ENCODE measurements around the gene NRXN3. TPM values are rescaled to one million over a fixed set of nuclear protein-coding genes. Genes with fewer than 3 reads are reported as not detected.
A peak's percentile ranks its signal among the peaks of the same experiment; 100 is the strongest.

NRXN3 gene
- total RNA-seq, 3 donors from 2014 or later = 2.1 to 27.3 (median 2.6) TPM

DNA sequence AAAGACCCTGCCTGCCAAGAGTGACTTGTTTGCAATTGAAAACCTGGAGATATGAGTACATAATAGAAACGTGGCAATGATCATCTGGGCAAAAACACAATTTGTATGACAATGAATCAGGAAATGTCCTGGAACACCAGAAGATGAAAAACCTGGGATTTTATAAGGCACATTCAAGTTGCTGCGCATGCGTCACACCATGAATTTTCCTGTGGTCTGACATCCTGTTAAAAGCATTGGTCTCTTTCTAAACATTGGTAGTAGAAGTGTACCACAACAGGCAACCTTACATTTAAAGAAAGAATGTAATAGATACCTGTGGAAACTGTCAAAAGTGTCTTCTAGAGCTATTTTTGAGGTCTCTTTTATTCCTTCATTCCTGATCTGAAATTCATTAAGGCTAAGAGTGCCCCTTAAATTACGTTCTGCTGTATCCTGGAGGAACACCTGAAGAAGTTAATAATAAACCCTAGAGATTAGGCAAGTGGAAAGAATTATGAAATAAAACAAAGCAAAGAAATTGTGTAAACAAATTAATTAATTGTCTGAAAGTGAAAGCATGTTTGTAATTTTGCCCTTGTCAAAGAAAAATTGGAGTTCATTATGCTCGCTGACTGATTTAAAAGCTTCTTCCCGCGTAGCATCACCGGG is 1364.7 kb downstream of the NRXN3 start:
- TF ChIP-seq, protein P1, sequence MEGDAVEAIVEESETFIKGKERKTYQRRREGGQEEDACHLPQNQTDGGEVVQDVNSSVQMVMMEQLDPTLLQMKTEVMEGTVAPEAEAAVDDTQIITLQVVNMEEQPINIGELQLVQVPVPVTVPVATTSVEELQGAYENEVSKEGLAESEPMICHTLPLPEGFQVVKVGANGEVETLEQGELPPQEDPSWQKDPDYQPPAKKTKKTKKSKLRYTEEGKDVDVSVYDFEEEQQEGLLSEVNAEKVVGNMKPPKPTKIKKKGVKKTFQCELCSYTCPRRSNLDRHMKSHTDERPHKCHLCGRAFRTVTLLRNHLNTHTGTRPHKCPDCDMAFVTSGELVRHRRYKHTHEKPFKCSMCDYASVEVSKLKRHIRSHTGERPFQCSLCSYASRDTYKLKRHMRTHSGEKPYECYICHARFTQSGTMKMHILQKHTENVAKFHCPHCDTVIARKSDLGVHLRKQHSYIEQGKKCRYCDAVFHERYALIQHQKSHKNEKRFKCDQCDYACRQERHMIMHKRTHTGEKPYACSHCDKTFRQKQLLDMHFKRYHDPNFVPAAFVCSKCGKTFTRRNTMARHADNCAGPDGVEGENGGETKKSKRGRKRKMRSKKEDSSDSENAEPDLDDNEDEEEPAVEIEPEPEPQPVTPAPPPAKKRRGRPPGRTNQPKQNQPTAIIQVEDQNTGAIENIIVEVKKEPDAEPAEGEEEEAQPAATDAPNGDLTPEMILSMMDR (IDR thresholded peaks at IDR 0.05) = no peak
- Histone ChIP-seq H3K9me3 (no peaks in the 10 kb centered on the region), H3K36me3 (ENCODE audit: low read depth) (no peaks in the 10 kb centered on the region), H3K4me1 (ENCODE audit: low read depth) (no peaks in the 10 kb centered on the region), H3K4me3 (no peak overlapping the region)
- no peak for ATAC-seq
- no peak for DNase-seq
- intact Hi-C loops (cut with DNase I, micrococcal nuclease) = no loop called here

DNA sequence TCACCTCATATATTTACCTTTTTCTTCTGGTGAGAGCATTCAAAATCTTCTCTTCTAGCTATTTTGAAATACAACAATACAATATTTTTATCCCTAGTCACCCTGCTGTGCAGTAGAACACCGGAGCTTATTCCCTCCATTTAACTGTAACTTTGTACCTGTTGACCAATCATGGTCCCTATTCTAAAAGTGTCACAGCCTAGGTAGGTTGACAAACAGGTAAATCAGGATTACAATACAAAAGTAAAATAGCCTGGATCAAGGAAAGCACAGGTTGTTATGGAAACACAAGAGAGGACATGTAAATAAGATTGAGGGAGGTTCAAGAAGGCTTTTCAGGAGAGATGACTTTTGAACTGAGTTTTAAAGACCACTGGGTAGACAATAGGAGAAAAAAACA is 1370.2 kb downstream of the NRXN3 start:
- no peak overlapping the region for H3K4me3 ChIP-seq
- DNase-seq (no peak), ATAC-seq (no peak)
- TF ChIP-seq, protein P1 (IDR thresholded peaks at IDR 0.05) = no peak
- H3K9me3 ChIP-seq = no peaks in the 10 kb centered on the region
- intact Hi-C loops (cut with DNase I, micrococcal nuclease) = no loop called here
- H3K4me1 ChIP-seq (ENCODE audit: low read depth) = no peaks in the 10 kb centered on the region
- H3K36me3 ChIP-seq (ENCODE audit: low read depth) = no peaks in the 10 kb centered on the region

DNA sequence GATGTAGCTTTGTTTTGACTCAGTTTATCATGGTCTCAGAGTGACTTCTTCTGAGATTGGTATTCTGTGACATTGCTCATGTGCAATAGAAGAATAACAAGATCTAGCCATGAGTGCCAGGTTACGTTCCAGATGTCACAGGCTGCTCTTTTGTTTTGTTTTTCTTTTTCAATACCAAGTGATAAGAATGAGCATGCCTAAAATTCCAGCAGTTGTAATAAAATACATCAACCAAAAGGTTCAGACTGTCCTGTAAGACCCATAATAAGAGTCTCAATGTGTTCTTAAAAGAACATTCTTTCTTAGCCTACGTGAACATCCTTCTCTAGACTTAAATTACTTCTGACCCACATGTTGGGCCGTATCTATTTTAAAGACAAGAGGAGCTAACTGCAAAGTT is 1371.9 kb downstream of the NRXN3 start:
- intact Hi-C loops (cut with DNase I, micrococcal nuclease) = no loop called here
- no peaks in the 10 kb centered on the region for H3K4me1 ChIP-seq (ENCODE audit: low read depth)
- no peak overlapping the region for H3K4me3 ChIP-seq
- ATAC-seq = no peak
- H3K36me3 ChIP-seq (ENCODE audit: low read depth) = no peaks in the 10 kb centered on the region
- no peak for DNase-seq
- TF ChIP-seq, protein P1 (IDR thresholded peaks at IDR 0.05) = no peak
- H3K9me3 ChIP-seq = no peaks in the 10 kb centered on the region

DNA sequence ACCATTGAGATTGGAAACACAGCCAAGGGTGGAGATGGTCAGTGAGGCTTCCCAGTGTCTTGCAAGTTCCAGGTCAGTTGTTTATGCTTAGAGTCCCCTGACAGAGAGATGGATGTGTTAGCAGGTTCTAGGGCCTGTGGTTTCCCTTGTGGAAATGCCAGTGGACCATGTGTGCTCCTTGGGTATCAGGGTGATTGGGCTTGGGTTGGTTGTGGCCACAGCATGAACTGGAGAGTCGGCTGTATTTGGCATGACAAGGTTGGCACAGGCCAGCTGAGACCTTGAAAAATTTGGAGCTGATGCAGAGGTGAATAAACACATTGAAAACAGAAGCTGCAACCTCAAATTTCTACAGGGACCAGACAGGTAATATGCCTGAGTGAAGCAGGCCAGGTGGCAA is 1373.2 kb downstream of the NRXN3 start:
- intact Hi-C loops (cut with DNase I, micrococcal nuclease) = no loop called here
- ATAC-seq (no peak), DNase-seq (no peak)
- no peak overlapping the region for H3K4me3 ChIP-seq
- H3K9me3 ChIP-seq = no peaks in the 10 kb centered on the region
- H3K36me3 ChIP-seq (ENCODE audit: low read depth) = no peaks in the 10 kb centered on the region
- TF ChIP-seq, protein P1 (IDR thresholded peaks at IDR 0.05) = no peak
- no peaks in the 10 kb centered on the region for H3K4me1 ChIP-seq (ENCODE audit: low read depth)

DNA sequence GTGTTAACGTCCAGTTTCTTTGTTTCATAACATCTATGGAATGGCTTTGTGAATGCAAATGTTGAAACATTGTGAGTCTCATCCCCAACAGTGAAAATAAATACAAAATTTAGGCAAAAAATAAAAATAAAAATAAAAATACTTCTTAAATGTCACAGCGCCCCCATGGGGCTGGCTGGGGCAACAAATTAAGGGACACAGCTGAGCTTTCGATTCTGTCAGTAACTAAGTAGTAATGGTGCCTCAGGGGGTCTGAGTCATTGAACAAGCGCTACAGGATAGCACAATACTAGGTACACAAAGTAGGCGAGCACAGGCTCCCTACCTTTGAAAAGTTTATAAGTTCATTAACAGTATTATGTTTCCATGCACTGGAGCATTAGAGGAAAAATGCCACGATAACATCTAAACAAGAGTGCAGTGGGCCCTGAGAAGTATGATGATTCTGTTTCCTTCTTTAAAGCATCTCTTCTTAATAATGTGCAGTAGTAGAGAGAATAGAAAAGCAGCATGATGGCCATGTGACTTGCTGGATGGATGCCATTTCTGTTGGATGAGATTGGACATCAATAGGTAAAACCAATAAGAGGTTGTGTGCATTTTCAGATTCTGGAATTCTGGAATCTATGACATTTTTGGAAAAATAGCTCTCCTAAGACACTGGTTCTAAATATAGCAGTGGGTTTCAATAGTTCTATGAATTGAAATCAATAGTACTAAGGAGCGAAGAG is 1374.0 kb downstream of the NRXN3 start:
- TF ChIP-seq, protein P1 (IDR thresholded peaks at IDR 0.05) = no peak
- H3K4me1 ChIP-seq (ENCODE audit: low read depth) = no peaks in the 10 kb centered on the region
- H3K9me3 ChIP-seq = no peaks in the 10 kb centered on the region
- H3K4me3 ChIP-seq = no peak overlapping the region
- no peak for ATAC-seq
- intact Hi-C loops (cut with DNase I, micrococcal nuclease) = no loop called here
- H3K36me3 ChIP-seq (ENCODE audit: low read depth) = no peaks in the 10 kb centered on the region
- DNase-seq = peak in 1 of 3 donors; percentile 2
